K562 (cell line): ENCODE data around the gene MOCS3. TPM values are rescaled to one million over a fixed set of nuclear protein-coding genes. Genes with fewer than 3 reads are reported as not detected.

Source experiments
- ARHGAP35 ChIP-seq: fragments of 450-650 bp; IDR thresholded peaks from 2 replicates; pipeline ENCODE4 v1.6.1; 2018; ENCODE audit not compliant: partially characterized antibody
- CBFA2T3 ChIP-seq: fragments of 450-650 bp; IDR thresholded peaks from 2 replicates; pipeline ENCODE4 v1.6.1; 2017
- CBX3 ChIP-seq, 2 experiments: IDR thresholded peaks; 1 replicate in 1 of 2; 2 replicates in 1 of 2; pipeline ENCODE4 v1.6.1; 2012; ENCODE audit warnings: inconsistent platforms in 2 of 2, low read length in 2 of 2, borderline replicate concordance in 1 of 2, control low read depth in 1 of 2
- CEBPG ChIP-seq, 3 experiments: fragments of 200-800 bp in 1 of 3; sonication (Bioruptor generic) in 1 of 3; sonication (generic) in 1 of 3; formaldehyde crosslinking in 1 of 3; IDR thresholded peaks in 2 of 3; conservative IDR thresholded peaks in 1 of 3; 2 replicates each; pipeline versions ENCODE4 v1.6.1 to v1.8.0; 2016 to 2022; ENCODE audit warnings: missing compliant biosample characterization in 2 of 3, missing genetic modification characterization in 2 of 3, mild to moderate bottlenecking in 1 of 3, missing genetic modification reagents in 1 of 3
- ELF2 ChIP-seq: fragments of 250-450 bp; sonication (Bioruptor Pico); IDR thresholded peaks from 2 replicates; pipeline ENCODE4 v1.5.0; 2021; ENCODE audit warnings: mild to moderate bottlenecking
- ERF ChIP-seq: fragments of 450-650 bp; formaldehyde crosslinking; IDR thresholded peaks from 2 replicates; pipeline ENCODE4 v1.4.0; 2020; ENCODE audit warnings: mild to moderate bottlenecking, mixed read lengths
- GTF2B ChIP-seq: IDR thresholded peaks from 2 replicates; pipeline ENCODE4 v1.6.1; 2011; ENCODE audit not compliant: insufficient read length; ENCODE audit errors: extremely low read depth
- HNRNPH1 ChIP-seq: fragments of 200-400 bp; formaldehyde crosslinking; optimal IDR thresholded peaks from 2 replicates; pipeline ENCODE3; 2017; ENCODE audit warnings: low read depth, mild to moderate bottlenecking, low read length, moderate library complexity
- HNRNPUL1 ChIP-seq: fragments of 200-400 bp; formaldehyde crosslinking; IDR thresholded peaks from 2 replicates; pipeline ENCODE4 v1.6.1; 2017; ENCODE audit warnings: low read length
- MEF2A ChIP-seq: IDR thresholded peaks from 2 replicates; pipeline ENCODE4 v1.6.1; 2011; ENCODE audit warnings: low read depth, mild to moderate bottlenecking, low read length, moderate library complexity; ENCODE audit not compliant: control insufficient read depth
- MEIS2 ChIP-seq: fragments of 450-650 bp; IDR thresholded peaks from 2 replicates; pipeline ENCODE4 v1.6.1; 2014; ENCODE audit warnings: mild to moderate bottlenecking; ENCODE audit not compliant: partially characterized antibody
- NR4A1 ChIP-seq, 2 experiments: fragments of 250-450 bp in 1 of 2; fragments of 450-650 bp in 1 of 2; sonication (Bioruptor Pico) in 1 of 2; IDR thresholded peaks; 2 replicates each; pipeline versions ENCODE4 v1.4.0 to v1.6.1; 2016 to 2020; ENCODE audit warnings: mild to moderate bottlenecking in 2 of 2, missing compliant biosample characterization in 1 of 2, missing genetic modification characterization in 1 of 2, moderate library complexity in 1 of 2
- PPARD ChIP-seq: fragments of 250-450 bp; sonication (Bioruptor Pico); IDR thresholded peaks from 2 replicates; pipeline ENCODE4 v1.8.0; 2022; ENCODE audit warnings: inconsistent platforms, mild to moderate bottlenecking, moderate library complexity
- SP2 ChIP-seq: IDR thresholded peaks from 2 replicates; pipeline ENCODE4 v1.6.1; 2011; ENCODE audit warnings: mild to moderate bottlenecking, low read depth, low read length, moderate library complexity; ENCODE audit not compliant: poor library complexity, severe bottlenecking; ENCODE audit errors: extremely low read depth
- TAF9B ChIP-seq: fragments of 450-650 bp; IDR thresholded peaks from 2 replicates; pipeline ENCODE4 v1.6.1; 2018; ENCODE audit warnings: mild to moderate bottlenecking; ENCODE audit not compliant: partially characterized antibody
- TAL1 ChIP-seq: fragments of 450-650 bp; IDR thresholded peaks from 2 replicates; pipeline ENCODE4 v1.6.1; 2016; ENCODE audit warnings: mild to moderate bottlenecking
- ZFP1 ChIP-seq: fragments of 450-650 bp; formaldehyde crosslinking; IDR thresholded peaks from 2 replicates; pipeline ENCODE4 v1.4.0; 2020; ENCODE audit warnings: mild to moderate bottlenecking, mixed read lengths
- polyA plus RNA-seq, 8 experiments: library from polyadenylated mRNA; depleted of rRNA in 4 of 8; stranded (reverse) in 5 of 8; unstranded in 3 of 8; fragments of >200 nt; fragmentation: Nextera tagmentation in 2 of 8; fragmentation: Illumina TruSeq in 1 of 8; extraction: Ambion mirVana in 2 of 8; extraction: Trizol in 1 of 8; gene quantifications; 2 replicates each; pipeline versions ENCODE4 v1.2.1 to v1.2.3, GENCODE V29; 2011 to 2014; ENCODE audit warnings: inconsistent platforms in 1 of 8, missing spikeins in 1 of 8
- total RNA-seq, 7 experiments: library from RNA; depleted of rRNA in 6 of 7; stranded (reverse); fragments of >200 nt in 6 of 7; fragmentation: Illumina TruSeq in 2 of 7; extraction: Trizol in 2 of 7; gene quantifications; 2 replicates each; pipeline versions ENCODE4 v1.2.1 to v1.2.3, GENCODE V29; 2011 to 2021; ENCODE audit warnings: low replicate concordance in 1 of 7
- TF ChIP-seq, protein P1 (sequence below): fragments of 450-650 bp; IDR thresholded peaks from 2 replicates; pipeline ENCODE4 v1.7.1; 2018; ENCODE audit warnings: mild to moderate bottlenecking, low read depth; ENCODE audit not compliant: partially characterized antibody

Gene MOCS3
- total and polyA plus RNA-seq, 9 of the 15 experiments (the other 6 are each of a cell fraction or from before 2014, with no cell fraction given), result 0.70 to 6.2 (median 2.9) TPM

GRCh38 chr20:50920997-50921396 lies 37.6 kb upstream of the MOCS3 start (continued):
- TF ChIP-seq MEF2A (no peak), ERF (no peak), ARHGAP35 (no peak), MEIS2 (no peak), TAL1 (peak; percentile 45; the same call in 1 of the 2 replicates), GTF2B (no peak), NR4A1 (CRISPR knock-in tag; IDR thresholded peaks at IDR 0.05) (no peak), NR4A1 (tag; IDR thresholded peaks at IDR 0.05) (no peak), ZFP1 (CRISPR knock-in tag) (no peak), CBX3 (IDR thresholded peaks at IDR 0.05; ENCODE audit: borderline replicate concordance in 1 of 2, low read length in 2 of 2) (no peak), HNRNPUL1 (no peak), HNRNPH1 (no peak), CBFA2T3 (peak; percentile 35; the same call in 1 of the 2 replicates), PPARD (no peak), SP2 (no peak), TAF9B (no peak), ELF2 (CRISPR knock-in tag) (no peak), CEBPG (CRISPR knock-in tag; IDR thresholded peaks at IDR 0.05) (no peak), CEBPG (tag; conservative IDR thresholded peaks at IDR 0.05 in 1 of 2, IDR thresholded peaks at IDR 0.05 in 1 of 2) (0 out of 4 replicates have a peak, but pooled peaks of 1 of the 2 experiments have one; percentile 12)
- TF ChIP-seq, protein P1, sequence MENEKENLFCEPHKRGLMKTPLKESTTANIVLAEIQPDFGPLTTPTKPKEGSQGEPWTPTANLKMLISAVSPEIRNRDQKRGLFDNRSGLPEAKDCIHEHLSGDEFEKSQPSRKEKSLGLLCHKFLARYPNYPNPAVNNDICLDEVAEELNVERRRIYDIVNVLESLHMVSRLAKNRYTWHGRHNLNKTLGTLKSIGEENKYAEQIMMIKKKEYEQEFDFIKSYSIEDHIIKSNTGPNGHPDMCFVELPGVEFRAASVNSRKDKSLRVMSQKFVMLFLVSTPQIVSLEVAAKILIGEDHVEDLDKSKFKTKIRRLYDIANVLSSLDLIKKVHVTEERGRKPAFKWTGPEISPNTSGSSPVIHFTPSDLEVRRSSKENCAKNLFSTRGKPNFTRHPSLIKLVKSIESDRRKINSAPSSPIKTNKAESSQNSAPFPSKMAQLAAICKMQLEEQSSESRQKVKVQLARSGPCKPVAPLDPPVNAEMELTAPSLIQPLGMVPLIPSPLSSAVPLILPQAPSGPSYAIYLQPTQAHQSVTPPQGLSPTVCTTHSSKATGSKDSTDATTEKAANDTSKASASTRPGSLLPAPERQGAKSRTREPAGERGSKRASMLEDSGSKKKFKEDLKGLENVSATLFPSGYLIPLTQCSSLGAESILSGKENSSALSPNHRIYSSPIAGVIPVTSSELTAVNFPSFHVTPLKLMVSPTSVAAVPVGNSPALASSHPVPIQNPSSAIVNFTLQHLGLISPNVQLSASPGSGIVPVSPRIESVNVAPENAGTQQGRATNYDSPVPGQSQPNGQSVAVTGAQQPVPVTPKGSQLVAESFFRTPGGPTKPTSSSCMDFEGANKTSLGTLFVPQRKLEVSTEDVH, result no peak
